Stimulated activated CD8-positive, alpha-beta memory T cell treated with anti-CD3 and anti-CD28 coated beads, Interleukin-4, amount 100 ng/mL, for 4 hours (primary cell): ENCODE results near the gene CCT3.
"Not testable (repeated sequence)": the region's sequence is repeated elsewhere in the genome, so short reads cannot be mapped to it uniquely, and the experiment has no call there.

ENCODE experiments used
- DNase-seq, 2 donors: peaks; one replicate each; pipeline ENCODE4 v3.0.0-alpha.2; 2020; ENCODE audit warnings: low read depth in 2 of 2, low spot score in 1 of 2

The CCT3 gene

GRCh38 chr1:156338180-156338976 is at the start of gene CCT3, which contains the start of gene TSACC:
TSS of gene CCT3 (minus strand) at chr1:156338292. CDS start at chr1:156338184, 108 bp downstream.
TSS of gene TSACC (plus strand) at chr1:156338526. CDS start at chr1:156339758, 1,232 bp downstream.
- peak; percentile 96 to 97 for DNase-seq

- DNase-seq, result no peak
Measured at GRCh38 chr1:156387870-156388173, 49.7 kb upstream of the CCT3 start.

- DNase-seq, result no peak
Measured at GRCh38 chr1:156386949-156387869, 49.1 kb upstream of the CCT3 start.

GRCh38 chr1:156386134-156386901 is 48.2 kb upstream of the CCT3 start:
- no peak for DNase-seq

GRCh38 chr1:156385534-156386031 is 47.5 kb upstream of the CCT3 start:
- DNase-seq, result peak; percentile 41 to 70

- DNase-seq, result no peak
Measured at GRCh38 chr1:156384658-156385057, 46.6 kb upstream of the CCT3 start.

GRCh38 chr1:156384007-156384406 is 45.9 kb upstream of the CCT3 start:
- DNase-seq, result no peak

GRCh38 chr1:156383023-156383422 is 44.9 kb upstream of the CCT3 start:
- DNase-seq, result peak; percentile 7 to 24

GRCh38 chr1:156382561-156382960 is 44.5 kb upstream of the CCT3 start:
- no peak for DNase-seq

- no peak for DNase-seq
Measured at GRCh38 chr1:156379420-156380165, 41.5 kb upstream of the CCT3 start.

- DNase-seq, result no peak
Measured at GRCh38 chr1:156378557-156378956, 40.5 kb upstream of the CCT3 start.

GRCh38 chr1:156376958-156377919 is 39.1 kb upstream of the CCT3 start:
- no peak for DNase-seq

- DNase-seq, result no peak
Measured at GRCh38 chr1:156376146-156376545, 38.1 kb upstream of the CCT3 start.

- no peak for DNase-seq
Measured at GRCh38 chr1:156373546-156373945, 35.5 kb upstream of the CCT3 start.

- no peak for DNase-seq
Measured at GRCh38 chr1:156372876-156373275, 34.8 kb upstream of the CCT3 start.

- no peak for DNase-seq
Measured at GRCh38 chr1:156372265-156372586, 34.1 kb upstream of the CCT3 start.

- DNase-seq, result no peak
Measured at GRCh38 chr1:156371553-156372264, 33.6 kb upstream of the CCT3 start.

GRCh38 chr1:156369685-156370286 is 31.7 kb upstream of the CCT3 start:
- not testable (repeated sequence) for DNase-seq
